ENCODE results near the gene LRRC15.

Gene LRRC15

GRCh38 chr3:194343561-194343893 lies 26.0 kb downstream of the LRRC15 start:
- Histone ChIP-seq H3K27ac (ENCODE audit: low read length) (no peak overlapping the region), H3K36me3 (ENCODE audit: control insufficient read depth in 1 of 2, insufficient read depth in 2 of 2, low read length in 2 of 2) (no peaks in the 10 kb centered on the region), H3K4me1 (ENCODE audit: control insufficient read depth in 1 of 2, insufficient read depth in 2 of 2, low read length in 2 of 2) (no peaks in the 10 kb centered on the region), H3K4me3 (ENCODE audit: low read depth in 1 of 2, low read length in 2 of 2) (no peak overlapping the region), H3K27me3 (ENCODE audit: low read depth, low read length) (no peaks in the 10 kb centered on the region), H3K9me3 (ENCODE audit: control insufficient read depth in 1 of 2, low read length in 2 of 2) (no peaks in the 10 kb centered on the region)

- Histone ChIP-seq H3K36me3 (ENCODE audit: control insufficient read depth in 1 of 2, insufficient read depth in 2 of 2, low read length in 2 of 2) (no peaks in the 10 kb centered on the region), H3K27ac (ENCODE audit: low read length) (no peak overlapping the region), H3K4me3 (ENCODE audit: low read depth in 1 of 2, low read length in 2 of 2) (no peak overlapping the region), H3K9me3 (ENCODE audit: control insufficient read depth in 1 of 2, low read length in 2 of 2) (no peaks in the 10 kb centered on the region), H3K4me1 (ENCODE audit: control insufficient read depth in 1 of 2, insufficient read depth in 2 of 2, low read length in 2 of 2) (no peaks in the 10 kb centered on the region), H3K27me3 (ENCODE audit: low read depth, low read length) (no peaks in the 10 kb centered on the region)
Observed at GRCh38 chr3:194342861-194343560, 26.5 kb downstream of the LRRC15 start.

DNA sequence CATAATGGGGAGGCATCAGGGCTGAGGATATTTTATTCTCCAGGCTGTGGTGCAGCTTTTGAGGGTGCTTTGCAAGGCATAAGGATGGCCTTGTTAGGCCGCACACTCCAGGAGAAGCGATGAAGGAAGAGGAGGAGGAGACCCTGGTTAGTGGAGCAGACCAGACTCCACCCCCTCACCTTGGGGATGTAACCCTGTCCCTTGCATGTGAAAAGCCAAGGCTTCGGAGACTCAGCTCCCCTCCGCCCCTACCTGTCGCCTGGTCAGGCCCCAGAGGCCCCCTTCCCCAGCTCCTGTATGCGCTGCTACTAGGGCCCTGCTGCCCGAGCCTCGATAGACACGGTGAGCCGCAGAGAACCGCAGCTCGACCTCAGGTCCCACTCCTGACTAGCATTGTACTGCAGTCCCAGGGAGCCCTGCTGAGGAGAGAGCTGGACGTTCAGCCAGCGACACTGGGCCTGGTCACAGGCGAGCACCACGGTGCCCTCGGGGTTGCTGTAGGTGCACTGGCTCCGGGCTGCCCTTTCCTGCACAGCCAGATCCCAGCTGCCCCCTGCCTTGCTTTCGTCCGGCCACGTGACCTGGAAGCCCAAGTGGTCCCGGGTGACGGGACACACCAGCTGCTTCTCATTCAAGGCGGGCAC lies 28.7 kb downstream of the LRRC15 start:
- no peaks in the 10 kb centered on the region for H3K27me3 ChIP-seq (ENCODE audit: low read depth, low read length)
- no peaks in the 10 kb centered on the region for H3K4me1 ChIP-seq (ENCODE audit: control insufficient read depth in 1 of 2, insufficient read depth in 2 of 2, low read length in 2 of 2)
- no peak overlapping the region for H3K27ac ChIP-seq (ENCODE audit: low read length)
- no peak overlapping the region for H3K4me3 ChIP-seq (ENCODE audit: low read depth in 1 of 2, low read length in 2 of 2)
- no peaks in the 10 kb centered on the region for H3K36me3 ChIP-seq (ENCODE audit: control insufficient read depth in 1 of 2, insufficient read depth in 2 of 2, low read length in 2 of 2)
- H3K9me3 ChIP-seq (ENCODE audit: control insufficient read depth in 1 of 2, low read length in 2 of 2) = no peaks in the 10 kb centered on the region

DNA sequence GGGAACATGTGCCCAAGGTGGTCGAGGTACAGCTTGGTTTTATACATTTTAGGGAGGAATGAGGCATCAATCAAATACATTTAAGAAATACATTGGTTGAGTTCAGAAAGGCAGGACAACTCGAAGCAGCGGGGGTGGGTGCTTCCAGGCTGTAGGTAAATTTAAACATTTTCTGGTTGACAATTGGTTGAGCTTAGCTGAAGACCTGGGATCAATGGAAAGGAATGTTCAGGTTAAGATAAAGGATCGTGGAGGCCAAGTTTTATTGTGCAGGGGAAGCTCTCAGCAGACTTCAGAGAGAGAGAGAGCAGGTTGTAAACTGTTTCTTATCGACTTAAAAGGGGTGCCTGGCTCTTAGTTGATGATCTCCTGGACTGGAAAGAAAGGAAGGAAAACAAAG lies 29.7 kb downstream of the LRRC15 start:
- Histone ChIP-seq H3K4me3 (ENCODE audit: low read depth in 1 of 2, low read length in 2 of 2) (no peak overlapping the region), H3K36me3 (ENCODE audit: control insufficient read depth in 1 of 2, insufficient read depth in 2 of 2, low read length in 2 of 2) (no peaks in the 10 kb centered on the region), H3K27ac (ENCODE audit: low read length) (no peak overlapping the region), H3K9me3 (ENCODE audit: control insufficient read depth in 1 of 2, low read length in 2 of 2) (no peaks in the 10 kb centered on the region), H3K27me3 (ENCODE audit: low read depth, low read length) (no peaks in the 10 kb centered on the region), H3K4me1 (ENCODE audit: control insufficient read depth in 1 of 2, insufficient read depth in 2 of 2, low read length in 2 of 2) (no peaks in the 10 kb centered on the region)

DNA sequence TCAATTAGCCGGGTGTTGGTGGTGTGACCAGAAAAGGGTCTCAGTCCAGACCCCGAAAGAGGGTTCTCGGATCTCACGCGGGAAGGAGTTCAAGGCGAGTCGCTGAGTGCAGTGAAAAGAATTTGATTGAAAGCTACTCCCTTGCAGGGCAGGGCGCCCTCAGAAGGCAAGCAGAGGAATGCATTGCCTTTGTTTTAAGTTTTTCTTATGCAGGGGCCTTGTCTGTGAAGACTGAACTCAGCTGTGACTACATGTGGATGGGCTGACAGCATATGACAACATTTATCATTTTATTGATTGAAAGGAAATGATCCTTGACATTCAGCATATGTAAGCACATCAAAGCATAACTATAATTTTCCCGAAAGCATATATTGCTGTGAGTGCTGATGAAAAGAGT lies 30.2 kb downstream of the LRRC15 start:
- no peaks in the 10 kb centered on the region for H3K4me1 ChIP-seq (ENCODE audit: control insufficient read depth in 1 of 2, insufficient read depth in 2 of 2, low read length in 2 of 2)
- H3K9me3 ChIP-seq (ENCODE audit: control insufficient read depth in 1 of 2, low read length in 2 of 2) = no peaks in the 10 kb centered on the region
- no peaks in the 10 kb centered on the region for H3K27me3 ChIP-seq (ENCODE audit: low read depth, low read length)
- H3K36me3 ChIP-seq (ENCODE audit: control insufficient read depth in 1 of 2, insufficient read depth in 2 of 2, low read length in 2 of 2) = no peaks in the 10 kb centered on the region
- no peak overlapping the region for H3K27ac ChIP-seq (ENCODE audit: low read length)
- no peak overlapping the region for H3K4me3 ChIP-seq (ENCODE audit: low read depth in 1 of 2, low read length in 2 of 2)

DNA sequence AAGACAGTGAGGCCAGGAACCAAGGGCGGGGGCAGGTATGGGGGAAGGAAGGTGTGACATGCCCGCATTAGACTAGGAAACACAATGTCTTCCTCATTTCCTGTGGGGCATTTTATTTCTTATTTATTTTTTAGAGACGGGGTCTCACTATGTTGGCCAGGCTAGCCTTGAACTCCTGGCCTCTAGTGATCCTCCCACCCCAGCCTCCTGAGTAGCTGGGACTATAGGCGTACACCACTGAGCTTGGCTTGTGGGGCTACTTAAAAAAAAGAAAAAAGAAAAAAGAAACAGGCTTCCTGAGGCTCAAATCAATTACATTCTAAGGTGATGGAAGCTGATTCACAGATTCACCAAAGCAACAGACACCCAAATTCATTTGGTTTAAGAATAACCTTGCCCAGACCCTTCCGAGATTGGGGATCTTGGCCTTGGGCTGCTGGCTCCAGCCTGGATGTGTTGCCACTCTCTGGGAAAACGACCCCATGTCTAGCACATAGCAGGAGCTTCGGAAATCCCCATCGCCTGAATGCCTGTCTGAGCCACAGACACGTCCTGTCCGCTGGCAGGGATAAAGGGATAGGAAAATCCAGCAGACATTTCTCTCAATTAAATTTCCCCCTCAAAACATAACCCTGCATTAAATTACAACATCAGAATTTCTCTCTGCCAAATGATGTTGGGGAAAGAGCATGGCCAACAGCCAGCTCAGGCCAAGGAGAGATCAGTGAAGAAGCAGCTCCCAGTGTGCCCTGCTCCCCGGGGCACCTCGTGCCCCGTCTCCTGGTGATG lies 31.4 kb downstream of the LRRC15 start:
- Histone ChIP-seq H3K27ac (ENCODE audit: low read length) (no peak overlapping the region), H3K4me3 (ENCODE audit: low read depth in 1 of 2, low read length in 2 of 2) (no peak overlapping the region), H3K9me3 (ENCODE audit: control insufficient read depth in 1 of 2, low read length in 2 of 2) (no peaks in the 10 kb centered on the region), H3K27me3 (ENCODE audit: low read depth, low read length) (no peaks in the 10 kb centered on the region), H3K36me3 (ENCODE audit: control insufficient read depth in 1 of 2, insufficient read depth in 2 of 2, low read length in 2 of 2) (no peaks in the 10 kb centered on the region), H3K4me1 (ENCODE audit: control insufficient read depth in 1 of 2, insufficient read depth in 2 of 2, low read length in 2 of 2) (peaks cover 0 to 8% of the 10 kb centered on the region in 2 donors)

GRCh38 chr3:194336601-194337355 lies 32.8 kb downstream of the LRRC15 start:
- no peaks in the 10 kb centered on the region for H3K9me3 ChIP-seq (ENCODE audit: control insufficient read depth in 1 of 2, low read length in 2 of 2)
- no peak overlapping the region for H3K27ac ChIP-seq (ENCODE audit: low read length)
- H3K27me3 ChIP-seq (ENCODE audit: low read depth, low read length) = no peaks in the 10 kb centered on the region
- H3K4me3 ChIP-seq (ENCODE audit: low read depth in 1 of 2, low read length in 2 of 2) = no peak overlapping the region
- H3K4me1 ChIP-seq (ENCODE audit: control insufficient read depth in 1 of 2, insufficient read depth in 2 of 2, low read length in 2 of 2) = peaks cover 0 to 9% of the 10 kb centered on the region in 2 donors
- H3K36me3 ChIP-seq (ENCODE audit: control insufficient read depth in 1 of 2, insufficient read depth in 2 of 2, low read length in 2 of 2) = no peaks in the 10 kb centered on the region

- peaks cover 4 to 15% of the 10 kb centered on the region in 2 donors for H3K4me1 ChIP-seq (ENCODE audit: control insufficient read depth in 1 of 2, insufficient read depth in 2 of 2, low read length in 2 of 2)
- no peaks in the 10 kb centered on the region for H3K27me3 ChIP-seq (ENCODE audit: low read depth, low read length)
- H3K27ac ChIP-seq (ENCODE audit: low read length) = no peak overlapping the region
- H3K4me3 ChIP-seq (ENCODE audit: low read depth in 1 of 2, low read length in 2 of 2) = peak overlapping the region; percentile 42 to 68
- H3K9me3 ChIP-seq (ENCODE audit: control insufficient read depth in 1 of 2, low read length in 2 of 2) = no peaks in the 10 kb centered on the region
- H3K36me3 ChIP-seq (ENCODE audit: control insufficient read depth in 1 of 2, insufficient read depth in 2 of 2, low read length in 2 of 2) = no peaks in the 10 kb centered on the region
Observed at GRCh38 chr3:194333981-194334320, 35.6 kb downstream of the LRRC15 start.

DNA sequence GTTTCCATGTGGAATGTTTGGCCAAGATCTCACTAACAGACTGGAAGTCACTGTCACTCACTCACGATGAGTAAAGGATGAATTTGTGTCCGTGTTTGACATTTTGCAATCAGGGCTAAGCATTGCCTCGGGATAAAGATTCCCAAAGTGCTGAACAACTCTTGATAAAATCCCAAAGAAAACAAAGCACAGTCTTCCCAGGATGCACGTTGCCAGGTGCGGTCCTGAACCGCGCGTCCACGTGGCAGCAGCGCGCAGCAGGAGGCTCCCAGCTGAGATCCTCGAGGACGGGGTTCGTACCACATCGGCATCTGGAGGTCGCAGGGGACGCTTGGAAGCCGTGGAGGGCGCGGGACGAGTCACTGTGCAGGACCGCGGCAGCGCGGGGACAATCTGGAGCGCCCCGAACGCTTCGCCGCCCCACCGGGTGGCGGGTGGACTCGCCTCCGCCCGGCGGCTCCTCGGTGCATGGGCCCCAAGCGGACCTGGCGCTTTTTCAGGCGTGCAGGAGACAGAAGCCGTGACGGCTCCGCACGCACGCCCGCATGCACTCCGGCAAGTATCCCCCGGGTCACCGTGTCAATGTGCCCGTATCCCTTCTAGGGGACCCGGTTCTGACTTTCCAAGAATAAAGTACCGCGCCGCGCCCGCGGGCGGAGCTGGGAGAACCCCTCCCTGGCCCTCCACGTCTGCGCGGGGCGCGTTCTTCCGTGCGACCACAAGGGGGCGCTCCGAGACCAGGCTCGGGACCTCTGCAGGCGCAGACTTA lies 36.1 kb downstream of the LRRC15 start:
- H3K27ac ChIP-seq (ENCODE audit: low read length) = no peak overlapping the region
- H3K4me3 ChIP-seq (ENCODE audit: low read depth in 1 of 2, low read length in 2 of 2) = peak overlapping the region; percentile 42 to 68
- H3K36me3 ChIP-seq (ENCODE audit: control insufficient read depth in 1 of 2, insufficient read depth in 2 of 2, low read length in 2 of 2) = no peaks in the 10 kb centered on the region
- H3K27me3 ChIP-seq (ENCODE audit: low read depth, low read length) = no peaks in the 10 kb centered on the region
- H3K4me1 ChIP-seq (ENCODE audit: control insufficient read depth in 1 of 2, insufficient read depth in 2 of 2, low read length in 2 of 2) = peaks cover 4 to 15% of the 10 kb centered on the region in 2 donors
- no peaks in the 10 kb centered on the region for H3K9me3 ChIP-seq (ENCODE audit: control insufficient read depth in 1 of 2, low read length in 2 of 2)

DNA sequence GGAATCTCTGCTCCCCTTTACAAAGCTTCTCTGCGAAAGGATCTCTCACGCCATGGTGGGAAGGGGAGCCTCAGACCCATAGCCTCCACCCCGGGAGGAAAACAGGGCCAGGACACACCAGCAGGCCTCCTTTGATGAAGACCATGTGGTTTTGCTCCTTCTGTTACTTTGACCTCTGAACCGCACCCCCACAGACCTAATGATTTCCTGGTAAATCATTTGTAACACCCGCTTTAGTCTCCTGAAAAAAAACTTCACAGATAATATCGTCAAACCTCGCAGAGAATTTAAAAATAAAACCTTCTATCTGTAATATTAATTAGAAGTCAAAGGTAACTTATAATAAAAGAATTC lies 36.7 kb downstream of the LRRC15 start:
- H3K27me3 ChIP-seq (ENCODE audit: low read depth, low read length) = no peaks in the 10 kb centered on the region

More for the DNA sequence above, 36.7 kb downstream of the LRRC15 start:
- Histone ChIP-seq H3K27ac (ENCODE audit: low read length) (no peak overlapping the region), H3K9me3 (ENCODE audit: control insufficient read depth in 1 of 2, low read length in 2 of 2) (no peaks in the 10 kb centered on the region), H3K4me1 (ENCODE audit: control insufficient read depth in 1 of 2, insufficient read depth in 2 of 2, low read length in 2 of 2) (peaks cover 4 to 15% of the 10 kb centered on the region in 2 donors), H3K4me3 (ENCODE audit: low read depth in 1 of 2, low read length in 2 of 2) (no peak overlapping the region), H3K36me3 (ENCODE audit: control insufficient read depth in 1 of 2, insufficient read depth in 2 of 2, low read length in 2 of 2) (no peaks in the 10 kb centered on the region)

All from muscle layer of duodenum (tissue), 2 donors.